ENCODE results near the gene MVD.

MVD gene

DNA sequence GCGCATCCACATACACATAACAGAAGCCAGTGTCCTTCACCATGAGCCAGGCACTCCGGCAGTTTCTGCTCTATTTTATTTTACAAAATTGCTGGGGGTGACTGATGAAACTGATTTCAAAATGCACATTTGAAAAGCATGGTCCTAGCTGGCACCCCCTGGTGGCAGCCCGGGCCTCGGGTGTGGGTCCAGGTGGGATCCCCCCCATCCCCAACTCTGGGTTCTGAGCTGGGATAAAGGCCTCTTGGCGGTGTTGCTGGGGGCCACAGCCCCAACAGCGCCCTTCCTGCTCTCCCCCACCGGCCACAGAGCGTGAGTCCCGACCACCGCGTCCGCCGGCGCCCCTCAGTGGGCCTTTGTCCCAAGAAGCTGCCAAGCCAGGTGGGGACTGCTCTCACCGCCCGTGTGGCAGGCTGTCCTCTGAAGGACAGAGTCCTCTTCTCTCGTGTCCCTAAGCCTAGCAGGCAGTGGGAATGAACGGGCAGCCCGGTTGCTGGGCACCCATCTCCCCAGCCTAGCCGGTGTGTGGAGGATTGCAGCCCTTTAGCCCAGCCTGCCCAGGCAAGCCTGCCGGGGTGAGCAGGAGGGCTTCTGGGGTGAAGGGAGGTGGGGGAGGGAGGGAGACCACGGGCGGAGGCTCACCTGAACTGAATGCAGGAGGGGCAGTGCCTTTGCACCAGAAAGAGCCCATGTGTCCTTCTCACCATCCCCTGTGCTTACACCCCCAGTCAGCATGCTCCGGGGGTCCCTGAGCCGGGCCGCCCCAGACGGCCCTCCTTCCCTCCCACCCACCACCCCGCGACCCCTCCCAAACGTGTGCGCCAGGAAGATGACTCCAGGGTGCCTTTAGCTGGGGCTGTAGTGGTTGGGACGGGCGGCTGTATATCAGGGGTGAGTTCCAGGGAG, 22.5 kb upstream of the MVD start:
- no peak overlapping the region for H3K27ac ChIP-seq
- TF ChIP-seq ZFX (IDR thresholded peaks at IDR 0.05; ENCODE audit: borderline replicate concordance), result no peak
- TF ChIP-seq, protein P1, sequence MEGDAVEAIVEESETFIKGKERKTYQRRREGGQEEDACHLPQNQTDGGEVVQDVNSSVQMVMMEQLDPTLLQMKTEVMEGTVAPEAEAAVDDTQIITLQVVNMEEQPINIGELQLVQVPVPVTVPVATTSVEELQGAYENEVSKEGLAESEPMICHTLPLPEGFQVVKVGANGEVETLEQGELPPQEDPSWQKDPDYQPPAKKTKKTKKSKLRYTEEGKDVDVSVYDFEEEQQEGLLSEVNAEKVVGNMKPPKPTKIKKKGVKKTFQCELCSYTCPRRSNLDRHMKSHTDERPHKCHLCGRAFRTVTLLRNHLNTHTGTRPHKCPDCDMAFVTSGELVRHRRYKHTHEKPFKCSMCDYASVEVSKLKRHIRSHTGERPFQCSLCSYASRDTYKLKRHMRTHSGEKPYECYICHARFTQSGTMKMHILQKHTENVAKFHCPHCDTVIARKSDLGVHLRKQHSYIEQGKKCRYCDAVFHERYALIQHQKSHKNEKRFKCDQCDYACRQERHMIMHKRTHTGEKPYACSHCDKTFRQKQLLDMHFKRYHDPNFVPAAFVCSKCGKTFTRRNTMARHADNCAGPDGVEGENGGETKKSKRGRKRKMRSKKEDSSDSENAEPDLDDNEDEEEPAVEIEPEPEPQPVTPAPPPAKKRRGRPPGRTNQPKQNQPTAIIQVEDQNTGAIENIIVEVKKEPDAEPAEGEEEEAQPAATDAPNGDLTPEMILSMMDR (IDR thresholded peaks at IDR 0.05), result peak; percentile 47

DNA sequence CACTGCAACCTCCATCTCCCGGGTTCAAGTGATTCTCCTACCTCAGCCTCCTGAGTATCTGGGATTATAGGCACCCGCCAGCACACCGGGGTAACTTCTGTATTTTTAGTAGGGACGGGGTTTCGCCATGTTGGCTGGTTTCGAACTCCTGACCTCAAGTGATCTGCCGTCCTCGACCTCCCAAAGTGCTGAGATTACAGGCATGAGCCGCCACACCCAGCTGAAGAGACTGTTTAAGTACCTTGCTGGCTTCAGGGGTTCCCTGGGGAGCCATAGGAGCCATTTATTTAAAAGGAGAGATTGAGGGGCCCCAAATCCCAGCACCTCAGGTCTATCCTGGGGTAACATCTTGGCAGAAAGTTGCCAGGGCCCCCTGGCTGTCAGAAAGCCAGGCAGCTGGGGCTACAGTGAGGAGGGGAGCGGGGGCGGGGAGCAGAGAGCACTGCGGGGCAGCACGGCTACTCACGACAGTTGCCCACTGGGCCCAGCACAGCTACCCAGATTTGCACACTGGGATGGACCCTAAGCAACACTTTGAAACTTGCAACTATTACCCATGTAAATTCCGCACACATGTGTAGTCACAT, 21.8 kb upstream of the MVD start:
- TF ChIP-seq, protein P1 (IDR thresholded peaks at IDR 0.05), result no peak
- no peak for TF ChIP-seq ZFX (IDR thresholded peaks at IDR 0.05; ENCODE audit: borderline replicate concordance)
- no peak overlapping the region for H3K27ac ChIP-seq

DNA sequence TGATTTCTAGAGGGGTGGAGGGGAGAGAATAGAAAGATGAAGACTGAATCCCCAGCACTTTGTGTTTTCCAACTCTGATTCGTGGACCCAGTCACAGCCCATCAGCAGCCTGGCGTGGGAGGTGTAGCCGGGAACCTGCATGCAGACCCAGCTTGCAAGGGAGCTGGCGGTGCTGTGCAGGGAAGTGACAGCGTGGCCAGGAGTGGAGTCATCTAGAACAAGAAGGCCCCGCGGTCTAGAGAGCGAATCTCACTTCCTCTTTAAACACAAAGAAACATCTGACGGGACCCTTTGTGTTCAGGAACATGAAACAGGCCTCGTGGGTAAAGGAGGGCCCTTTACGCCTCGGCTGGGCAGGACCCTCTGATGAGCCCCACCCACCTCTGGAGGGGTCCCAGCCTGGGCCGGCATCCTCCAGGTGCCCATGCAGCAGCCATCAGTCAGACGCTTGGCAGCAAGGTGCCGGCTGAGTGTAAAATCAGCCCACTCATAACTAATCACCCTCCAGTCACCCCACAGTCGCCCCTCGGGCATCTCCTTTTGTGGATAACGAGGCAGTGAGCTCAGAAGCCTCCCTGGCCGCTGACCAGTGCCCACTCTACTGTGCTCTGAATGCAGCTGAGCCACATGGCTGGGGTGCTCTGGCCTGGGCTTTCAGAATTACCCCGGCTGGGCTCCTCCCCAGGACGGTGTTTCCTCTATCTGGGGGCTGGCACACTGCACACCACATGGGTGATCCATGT, 19.0 kb upstream of the MVD start:
- no peak for TF ChIP-seq ZFX (IDR thresholded peaks at IDR 0.05; ENCODE audit: borderline replicate concordance)
- TF ChIP-seq, protein P1 (IDR thresholded peaks at IDR 0.05), result no peak

DNA sequence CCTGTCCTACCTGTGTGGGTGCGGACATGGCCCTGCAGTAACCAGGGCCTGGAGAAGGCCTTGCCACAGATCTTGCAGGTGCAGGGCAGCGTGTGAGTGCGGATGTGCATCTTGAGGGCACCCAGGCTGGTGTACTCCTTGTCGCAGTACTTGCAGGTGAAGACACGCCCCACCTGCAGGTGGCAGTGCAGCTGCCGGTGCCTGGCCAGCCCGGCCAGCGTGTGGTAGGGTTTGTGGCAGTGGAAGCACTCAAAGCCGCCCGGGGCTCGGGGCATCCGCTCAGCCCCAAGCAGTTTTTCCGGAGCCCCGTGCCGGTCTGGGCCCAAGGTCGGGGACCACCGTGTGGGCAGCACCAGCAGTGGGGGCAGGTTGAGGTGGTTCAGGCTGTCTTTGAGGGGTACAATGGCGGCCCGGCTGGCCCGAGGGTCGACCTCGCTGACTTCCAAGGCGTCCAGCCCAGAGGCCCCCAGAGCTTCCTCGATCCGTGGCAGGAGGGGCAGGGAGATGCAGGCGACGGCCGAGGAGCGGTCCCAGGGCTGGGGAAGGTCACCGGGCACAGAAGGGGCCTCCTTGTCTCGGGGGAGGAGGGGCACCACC, 18.3 kb upstream of the MVD start:
- TF ChIP-seq, protein P1 (IDR thresholded peaks at IDR 0.05), result peak; percentile 92
- no peak for TF ChIP-seq ZFX (IDR thresholded peaks at IDR 0.05; ENCODE audit: borderline replicate concordance)

More for the DNA sequence above, 19.0 kb upstream of the MVD start:
- H3K27ac ChIP-seq, result no peak overlapping the region

DNA sequence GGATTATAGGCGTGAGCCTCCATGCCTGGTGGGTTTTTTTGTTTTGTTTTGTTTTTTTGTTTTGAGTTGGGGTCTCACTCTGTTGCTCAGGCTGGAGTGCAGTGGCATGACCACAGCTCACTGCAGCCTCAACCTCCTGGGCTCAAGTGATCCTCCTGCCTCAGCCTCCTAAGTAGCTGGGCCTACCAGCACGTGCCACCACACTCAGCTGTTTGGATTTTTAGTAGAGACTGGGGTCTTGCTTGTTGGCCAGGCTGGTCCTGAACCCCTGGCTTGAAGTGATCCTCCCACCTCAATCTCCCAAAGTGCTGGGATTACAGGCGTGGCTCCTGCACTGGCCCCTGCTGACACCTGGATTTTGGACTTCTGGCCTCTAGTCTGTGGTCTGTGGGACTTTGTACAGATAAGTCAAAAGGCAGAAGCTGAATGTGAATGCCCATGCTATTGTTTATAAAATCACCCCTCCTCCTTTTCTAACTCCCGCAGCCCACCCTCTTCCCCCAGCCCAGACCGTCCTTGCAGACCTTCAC, 17.7 kb upstream of the MVD start:
- no peak for TF ChIP-seq ZFX (IDR thresholded peaks at IDR 0.05; ENCODE audit: borderline replicate concordance)
- TF ChIP-seq, protein P1 (IDR thresholded peaks at IDR 0.05), result no peak

More for the DNA sequence above, 18.3 kb upstream of the MVD start:
- no peak overlapping the region for H3K27ac ChIP-seq

DNA sequence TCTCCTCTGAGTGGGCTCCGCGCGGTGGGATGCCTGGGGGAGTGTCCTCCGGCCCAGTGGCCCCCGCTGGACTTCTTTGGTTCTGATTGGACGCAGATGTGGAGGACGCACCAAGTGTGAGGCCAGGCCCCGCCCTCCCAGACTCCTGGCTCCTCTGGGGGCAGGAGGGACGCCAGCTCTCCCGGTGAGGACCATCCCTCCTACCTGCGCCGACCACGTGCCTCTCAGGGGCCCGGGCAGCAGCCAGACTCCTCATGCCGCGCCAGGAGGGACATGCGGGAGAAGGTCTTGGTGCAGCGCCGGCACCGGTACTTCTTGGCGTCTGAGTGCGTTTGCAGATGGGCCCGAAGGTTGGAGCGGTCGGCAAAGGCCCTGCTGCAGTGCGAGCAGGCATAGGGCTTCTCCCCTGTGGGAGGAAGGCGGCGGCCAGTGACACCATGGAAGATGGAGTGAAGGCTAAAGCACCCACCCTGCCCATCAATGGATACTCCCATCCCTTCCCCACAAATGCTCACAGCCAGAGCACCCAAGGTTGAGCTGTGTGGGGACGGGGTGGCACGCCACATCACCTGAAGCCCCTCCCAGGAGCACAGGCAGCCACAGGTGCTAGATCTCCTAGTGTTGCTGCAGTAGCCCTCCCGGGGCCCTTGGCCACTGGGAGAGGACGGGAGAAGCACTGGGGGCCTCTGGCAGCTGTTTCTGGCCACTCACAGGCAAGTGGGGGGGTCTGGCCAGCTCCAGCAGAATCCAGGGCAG, 15.5 kb upstream of the MVD start:
- TF ChIP-seq ZFX (IDR thresholded peaks at IDR 0.05; ENCODE audit: borderline replicate concordance), result no peak
- TF ChIP-seq, protein P1 (IDR thresholded peaks at IDR 0.05), result no peak
- H3K27ac ChIP-seq, result no peak overlapping the region

More for the DNA sequence above, 17.7 kb upstream of the MVD start:
- no peak overlapping the region for H3K27ac ChIP-seq
